ENCODE measurements around the gene TEX13D.

- no peak for TF ChIP-seq EZH2 (IDR thresholded peaks at IDR 0.05; ENCODE audit: borderline replicate concordance)
- no peak for TF ChIP-seq CTCF (IDR thresholded peaks at IDR 0.05; ENCODE audit: poor library complexity)
- no peak for TF ChIP-seq EZH2phosphoT487 (IDR thresholded peaks at IDR 0.05; ENCODE audit: low read depth, severe bottlenecking, unreplicated experiment)
Observed at GRCh38 chrX:124325732-124326131, 6.7 kb upstream of the TEX13D start.

Data from hepatocyte (in vitro differentiated cells).